GM18508 (cell line): ENCODE results near the gene OR51T1.
"Not testable (repeated sequence)": the region's sequence is repeated elsewhere in the genome, so short reads cannot be mapped to it uniquely, and the experiment has no call there.

ENCODE experiments used
- ATAC-seq: cut with Tn5 transposase; IDR thresholded peaks from one replicate; pipeline ENCODE4 v1.9.1; 2021; ENCODE audit warnings: moderate number of reproducible peaks; ENCODE audit not compliant: insufficient read depth, unreplicated experiment

Gene OR51T1, protein sequence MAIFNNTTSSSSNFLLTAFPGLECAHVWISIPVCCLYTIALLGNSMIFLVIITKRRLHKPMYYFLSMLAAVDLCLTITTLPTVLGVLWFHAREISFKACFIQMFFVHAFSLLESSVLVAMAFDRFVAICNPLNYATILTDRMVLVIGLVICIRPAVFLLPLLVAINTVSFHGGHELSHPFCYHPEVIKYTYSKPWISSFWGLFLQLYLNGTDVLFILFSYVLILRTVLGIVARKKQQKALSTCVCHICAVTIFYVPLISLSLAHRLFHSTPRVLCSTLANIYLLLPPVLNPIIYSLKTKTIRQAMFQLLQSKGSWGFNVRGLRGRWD

DNA sequence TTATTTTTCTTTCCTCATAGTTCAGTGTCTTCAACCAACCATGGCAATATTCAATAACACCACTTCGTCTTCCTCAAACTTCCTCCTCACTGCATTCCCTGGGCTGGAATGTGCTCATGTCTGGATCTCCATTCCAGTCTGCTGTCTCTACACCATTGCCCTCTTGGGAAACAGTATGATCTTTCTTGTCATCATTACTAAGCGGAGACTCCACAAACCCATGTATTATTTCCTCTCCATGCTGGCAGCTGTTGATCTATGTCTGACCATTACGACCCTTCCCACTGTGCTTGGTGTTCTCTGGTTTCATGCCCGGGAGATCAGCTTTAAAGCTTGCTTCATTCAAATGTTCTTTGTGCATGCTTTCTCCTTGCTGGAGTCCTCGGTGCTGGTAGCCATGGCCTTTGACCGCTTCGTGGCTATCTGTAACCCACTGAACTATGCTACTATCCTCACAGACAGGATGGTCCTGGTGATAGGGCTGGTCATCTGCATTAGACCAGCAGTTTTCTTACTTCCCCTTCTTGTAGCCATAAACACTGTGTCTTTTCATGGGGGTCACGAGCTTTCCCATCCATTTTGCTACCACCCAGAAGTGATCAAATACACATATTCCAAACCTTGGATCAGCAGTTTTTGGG, at the start of gene OR51T1:
Gene OR51T1 (plus strand): TSS at position 41 of the 641 bp plus-strand sequence. CDS start 0 bp downstream, at position 41.
- no peak for ATAC-seq

DNA sequence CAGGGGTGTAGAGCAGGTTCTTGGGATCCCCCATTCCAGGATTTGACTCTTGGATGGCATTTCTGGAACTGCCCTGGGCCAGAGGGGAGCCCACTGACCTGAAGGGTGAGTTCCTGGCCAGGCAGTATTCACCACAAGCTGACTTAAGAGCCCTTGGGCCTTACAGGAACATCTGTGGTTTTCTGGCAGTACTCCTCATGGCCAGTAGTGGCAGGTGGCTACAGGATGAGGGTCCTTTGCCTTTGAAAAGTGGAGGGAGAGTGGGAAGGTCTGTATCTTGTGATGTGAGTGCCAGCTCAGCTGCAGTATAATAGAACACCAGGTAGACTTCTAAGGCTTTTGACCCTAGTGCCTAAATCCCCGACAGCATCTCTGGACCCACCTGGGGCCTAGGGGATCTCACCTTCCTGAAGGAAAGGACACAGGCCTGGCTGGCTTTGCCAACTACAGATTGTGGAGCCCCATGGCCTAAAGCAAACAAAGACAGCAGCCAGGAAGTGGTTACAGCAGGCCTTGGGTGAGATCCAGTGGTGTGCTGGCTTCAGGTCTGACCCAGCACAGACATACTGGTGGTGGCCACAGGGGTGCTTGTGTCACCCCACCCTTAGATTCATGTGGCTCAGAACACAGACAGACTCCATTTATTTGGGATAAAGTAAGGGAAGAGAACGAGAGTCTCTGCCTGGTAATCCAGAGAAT, 41.7 kb upstream of the OR51T1 start:
- no peak for ATAC-seq

DNA sequence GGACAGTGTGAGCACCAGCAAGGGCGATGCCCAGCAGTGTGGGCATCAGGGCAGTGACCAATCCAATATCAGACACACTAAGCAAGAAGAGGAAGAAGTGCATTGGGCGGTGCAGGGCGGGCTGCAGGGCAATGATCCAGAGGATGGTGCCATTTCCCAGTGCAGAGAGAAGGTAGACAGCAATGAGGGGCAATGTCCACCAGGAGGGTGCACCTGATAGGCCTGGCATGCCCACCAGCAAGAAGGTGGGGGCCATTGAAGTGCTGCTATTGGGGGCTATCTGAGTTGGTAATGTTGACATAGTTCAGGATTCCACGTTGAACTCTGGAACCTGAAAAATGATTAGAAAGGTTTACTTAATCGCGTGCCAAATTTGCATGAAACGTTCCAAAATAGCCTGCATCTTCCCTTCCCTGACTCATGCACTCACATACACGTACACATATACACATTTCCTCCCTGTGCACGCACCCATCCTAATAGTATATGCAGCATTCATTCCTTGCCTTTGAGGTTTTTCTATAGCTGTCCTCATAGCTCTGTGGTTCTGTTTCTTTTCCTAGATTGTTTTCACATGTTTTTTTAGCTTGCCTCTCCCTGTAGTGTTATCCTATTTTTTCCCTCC, 32.7 kb upstream of the OR51T1 start, which contains the start of gene OR51S1:
Gene OR51S1 (minus strand): TSS at position 301 of the 625 bp plus-strand sequence. CDS start 0 bp downstream, at position 301.
- no peak for ATAC-seq

DNA sequence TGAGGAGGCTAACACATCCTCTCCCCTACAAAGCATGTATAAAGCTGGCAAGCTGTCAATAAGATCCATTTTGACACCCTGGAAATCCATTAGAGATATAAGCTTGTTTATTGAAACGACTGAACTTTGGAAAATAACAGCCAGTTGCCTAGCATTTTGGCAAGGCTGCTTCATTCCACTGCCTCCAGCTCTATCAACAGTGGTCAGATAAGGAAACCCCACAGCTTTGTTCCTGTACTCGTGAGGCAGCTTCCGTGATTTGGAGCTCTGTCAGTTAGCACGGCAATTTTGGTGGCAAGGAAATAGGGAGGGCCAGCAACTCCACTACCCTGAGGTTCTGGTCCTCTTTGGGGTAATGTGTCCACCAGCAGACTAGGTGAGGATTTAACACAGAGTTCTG, 30.7 kb upstream of the OR51T1 start:
- no peak for ATAC-seq

DNA sequence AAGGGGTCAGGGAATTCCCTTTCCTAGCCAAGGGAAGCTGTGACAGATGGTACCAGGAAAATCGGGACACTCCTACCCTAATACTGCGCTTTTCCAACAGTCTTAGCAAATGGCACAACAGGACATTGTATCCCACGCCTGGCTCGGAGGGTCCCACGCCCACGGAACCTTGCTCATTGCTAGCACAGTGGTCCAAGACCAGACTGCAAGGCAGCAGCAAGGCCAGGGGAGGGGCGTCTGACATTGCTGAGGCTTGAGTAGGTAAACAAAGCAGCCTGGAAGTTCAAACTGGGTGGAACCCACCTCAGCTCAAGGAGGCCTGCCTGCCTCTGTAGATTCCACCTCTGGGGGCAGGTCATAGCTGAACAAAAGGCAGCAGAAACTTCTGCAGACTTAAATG, 27.4 kb upstream of the OR51T1 start:
- not testable (repeated sequence) for ATAC-seq

DNA sequence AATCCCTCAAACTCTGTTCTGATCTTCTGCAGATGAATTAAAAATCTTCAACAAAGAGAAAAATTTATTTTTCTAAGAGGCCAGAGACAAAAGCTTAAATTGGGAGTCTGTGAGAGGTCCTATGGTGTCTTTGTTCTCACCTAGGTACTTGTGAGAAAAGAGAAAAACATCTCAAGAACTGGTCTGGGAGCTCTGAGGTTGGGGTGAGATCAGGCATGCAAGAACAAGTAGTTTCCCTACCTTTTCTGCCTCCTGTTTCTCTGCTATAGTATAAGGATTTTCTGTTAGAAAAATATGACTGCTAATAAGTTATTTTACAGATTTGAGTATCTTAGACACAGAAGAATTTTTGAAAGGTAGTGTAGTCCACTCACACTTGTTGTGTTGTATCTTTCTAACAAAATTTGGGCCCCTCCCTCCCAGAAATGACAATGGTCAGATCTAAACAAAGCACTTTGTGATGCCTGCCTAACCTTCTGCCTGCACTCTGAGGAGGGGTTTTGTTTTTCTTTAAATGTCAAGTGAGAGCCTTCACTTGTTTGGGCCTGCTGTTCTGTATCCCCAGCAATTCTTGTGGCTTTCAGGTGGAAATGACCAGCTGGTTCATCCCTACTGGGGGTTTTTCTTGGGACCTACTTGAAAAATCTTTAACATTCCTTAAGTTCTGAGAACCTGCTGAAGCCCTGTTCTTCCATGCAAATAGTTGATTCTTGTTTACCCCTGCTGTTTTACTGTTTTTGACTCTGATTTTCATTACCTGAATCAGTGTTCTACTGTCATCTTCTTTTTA, 19.1 kb upstream of the OR51T1 start:
- no peak for ATAC-seq

DNA sequence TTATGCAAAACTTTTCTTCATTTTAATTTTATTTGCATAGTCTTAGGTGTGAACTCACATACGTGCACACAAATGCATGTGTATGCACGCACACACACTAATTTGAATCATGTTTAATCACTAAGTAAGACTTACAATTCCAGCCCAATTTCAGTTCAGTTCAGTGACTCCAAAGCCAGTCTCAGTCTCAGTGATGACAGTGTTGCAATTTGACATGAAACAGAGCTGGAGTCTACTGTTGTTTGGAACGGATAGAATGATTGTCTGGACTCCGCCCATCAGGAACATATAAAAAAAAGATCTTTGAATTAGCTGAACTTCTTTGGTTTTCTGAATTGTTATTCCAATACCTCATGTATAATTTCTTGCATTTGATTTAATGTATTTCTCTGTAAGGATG, 17.8 kb upstream of the OR51T1 start:
- no peak for ATAC-seq

- ATAC-seq, result no peak
Measured at GRCh38 chr11:4865855-4866254, 15.8 kb upstream of the OR51T1 start.

DNA sequence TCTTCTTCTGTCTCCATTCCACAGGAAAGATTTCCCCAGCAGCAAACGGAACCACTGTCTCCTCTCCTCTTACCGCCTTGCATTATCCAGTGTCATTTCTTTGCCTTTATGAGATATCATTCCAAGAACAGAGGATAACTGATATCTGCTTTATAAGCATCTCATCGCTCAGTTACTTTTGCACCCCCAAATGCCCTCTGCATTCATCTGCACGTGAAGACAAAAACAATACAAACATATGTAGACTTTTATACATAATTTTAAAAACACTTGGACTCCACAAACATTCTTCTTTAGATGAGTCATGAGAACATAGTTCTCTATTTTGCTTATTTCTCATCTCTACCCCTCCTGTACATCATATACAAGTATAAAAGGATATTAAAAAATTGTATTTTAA, 512 bp upstream of the OR51T1 start:
- ATAC-seq, result no peak

DNA sequence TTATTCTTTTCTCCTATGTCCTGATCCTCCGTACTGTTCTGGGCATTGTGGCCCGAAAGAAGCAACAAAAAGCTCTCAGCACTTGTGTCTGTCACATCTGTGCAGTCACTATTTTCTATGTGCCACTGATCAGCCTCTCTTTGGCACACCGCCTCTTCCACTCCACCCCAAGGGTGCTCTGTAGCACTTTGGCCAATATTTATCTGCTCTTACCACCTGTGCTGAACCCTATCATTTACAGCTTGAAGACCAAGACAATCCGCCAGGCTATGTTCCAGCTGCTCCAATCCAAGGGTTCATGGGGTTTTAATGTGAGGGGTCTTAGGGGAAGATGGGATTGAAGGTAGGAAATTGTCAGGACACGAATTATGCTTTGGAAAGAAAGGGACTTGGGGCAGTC, 843 bp downstream of the OR51T1 start:
- ATAC-seq, result no peak

- ATAC-seq, result no peak
Measured at GRCh38 chr11:4884361-4884760, 2.7 kb downstream of the OR51T1 start.

- ATAC-seq, result no peak
Measured at GRCh38 chr11:4886186-4886585, 4.5 kb downstream of the OR51T1 start.

- ATAC-seq, result no peak
Measured at GRCh38 chr11:4887591-4887990, 5.9 kb downstream of the OR51T1 start.

DNA sequence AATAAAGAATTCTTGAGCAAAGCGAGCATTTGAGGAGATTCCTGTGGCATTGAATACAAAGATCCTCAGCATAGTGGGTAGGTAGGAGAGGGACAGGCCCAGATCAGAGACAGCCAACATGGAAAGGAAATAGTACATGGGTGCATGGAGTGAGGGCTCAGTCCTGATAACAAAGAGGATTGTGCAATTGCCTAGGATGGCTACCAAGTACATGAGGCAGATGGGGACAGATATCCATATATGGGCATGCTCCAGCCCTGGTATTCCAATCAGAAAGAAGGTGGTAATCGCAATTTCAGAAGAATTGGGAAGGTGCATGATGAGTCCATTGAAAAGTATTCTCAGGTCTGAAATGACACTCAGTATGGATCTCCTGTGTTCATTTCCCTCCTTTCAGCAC, 8.6 kb downstream of the OR51T1 start:
- no peak for ATAC-seq

- ATAC-seq, result no peak
Measured at GRCh38 chr11:4891996-4892640, 10.4 kb downstream of the OR51T1 start.

GRCh38 chr11:4903484-4903883, 21.8 kb downstream of the OR51T1 start, which contains the start of gene OR51A7:
Gene OR51A7 (plus strand): TSS chr11:4903783. CDS start chr11:4907370, 3,587 bp downstream.
- no peak for ATAC-seq

DNA sequence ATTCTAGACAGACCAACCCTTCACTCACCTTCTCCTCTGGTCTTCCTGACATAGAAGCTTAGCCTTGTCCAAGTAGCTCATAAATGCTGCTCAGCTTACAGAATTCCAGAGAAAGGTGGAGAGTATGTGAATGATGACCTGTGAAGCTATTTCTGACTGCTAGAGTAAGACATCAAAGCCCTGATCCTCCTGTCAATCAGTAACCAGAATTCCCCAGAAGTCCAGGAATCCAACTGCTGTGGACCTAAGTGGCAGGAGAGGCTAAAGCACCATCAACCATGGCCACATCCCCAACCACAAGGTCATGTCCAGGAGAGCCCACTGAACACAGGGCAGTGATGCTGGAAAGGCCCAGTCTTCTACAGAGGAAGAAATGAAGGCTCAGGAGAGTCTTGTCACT, 34.9 kb downstream of the OR51T1 start:
- no peak for ATAC-seq

- ATAC-seq, result no peak
Measured at GRCh38 chr11:4919250-4919649, 37.5 kb downstream of the OR51T1 start, which contains the start of gene OR51G2. Gene OR51G2 (minus strand): TSS chr11:4919350. CDS start chr11:4915663, 3,687 bp downstream.

GRCh38 chr11:4921796-4922195, 40.1 kb downstream of the OR51T1 start:
- no peak for ATAC-seq
